K562 (cell line): ENCODE measurements around the gene PACSIN1. TPM values are rescaled to one million over a fixed set of nuclear protein-coding genes. Genes with fewer than 3 reads are reported as not detected.

Experiments used
- ARID2 ChIP-seq: fragments of 450-650 bp; IDR thresholded peaks from 2 replicates; pipeline ENCODE4 v1.6.1; 2017; ENCODE audit warnings: antibody characterized with exemption, mild to moderate bottlenecking
- BCOR ChIP-seq: fragments of 450-650 bp; IDR thresholded peaks from 2 replicates; pipeline ENCODE4 v1.6.1; 2016
- BRD9 ChIP-seq: fragments of 450-650 bp; IDR thresholded peaks from 2 replicates; pipeline ENCODE4 v1.6.1; 2018; ENCODE audit warnings: low read depth; ENCODE audit not compliant: partially characterized antibody
- CBX1 ChIP-seq: sonication (generic); IDR thresholded peaks from 2 replicates; pipeline ENCODE4 v1.6.1; 2016; ENCODE audit warnings: antibody characterized with exemption, low read depth, mild to moderate bottlenecking
- DLX4 ChIP-seq: fragments of 250-450 bp; sonication (Bioruptor Pico); IDR thresholded peaks from 2 replicates; pipeline ENCODE4 v1.6.1; 2021; ENCODE audit warnings: mild to moderate bottlenecking
- KLF16 ChIP-seq: IDR thresholded peaks from 2 replicates; pipeline ENCODE4 v1.6.1; 2016; ENCODE audit warnings: antibody characterized with exemption
- L3MBTL2 ChIP-seq: fragments of 450-650 bp; IDR thresholded peaks from 2 replicates; pipeline ENCODE4 v1.6.1; 2016; ENCODE audit warnings: mild to moderate bottlenecking, moderate library complexity
- RAD51 ChIP-seq: fragments of 450-650 bp; IDR thresholded peaks from 2 replicates; pipeline ENCODE4 v1.7.1; 2016; ENCODE audit warnings: low read depth, mild to moderate bottlenecking, borderline replicate concordance
- RBM25 ChIP-seq: fragments of 200-400 bp; formaldehyde crosslinking; IDR thresholded peaks from 2 replicates; pipeline ENCODE4 v1.6.1; 2018; ENCODE audit warnings: low read length, low read depth, moderate library complexity; ENCODE audit not compliant: severe bottlenecking
- TRIM28 ChIP-seq: fragments of 450-650 bp; IDR thresholded peaks from 2 replicates; pipeline ENCODE4 v1.6.1; 2017
- ZNF384 ChIP-seq: IDR thresholded peaks from 2 replicates; pipeline ENCODE4 v1.6.1; 2012; ENCODE audit warnings: low read depth, low read length, improper control_type of control experiment
- ZNF449 ChIP-seq: fragments of 250-450 bp; sonication (Bioruptor Pico); IDR thresholded peaks from 2 replicates; pipeline ENCODE4 v1.8.0; 2022; ENCODE audit warnings: moderate library complexity, mild to moderate bottlenecking, inconsistent platforms
- polyA plus RNA-seq, 8 experiments: library from polyadenylated mRNA; depleted of rRNA in 4 of 8; stranded (reverse) in 5 of 8; unstranded in 3 of 8; fragments of >200 nt; fragmentation: Nextera tagmentation in 2 of 8; fragmentation: Illumina TruSeq in 1 of 8; extraction: Ambion mirVana in 2 of 8; extraction: Trizol in 1 of 8; gene quantifications; 2 replicates each; pipeline versions ENCODE4 v1.2.1 to v1.2.3, GENCODE V29; 2011 to 2014; ENCODE audit warnings: inconsistent platforms in 1 of 8, missing spikeins in 1 of 8
- total RNA-seq, 7 experiments: library from RNA; depleted of rRNA in 6 of 7; stranded (reverse); fragments of >200 nt in 6 of 7; fragmentation: Illumina TruSeq in 2 of 7; extraction: Trizol in 2 of 7; gene quantifications; 2 replicates each; pipeline versions ENCODE4 v1.2.1 to v1.2.3, GENCODE V29; 2011 to 2021; ENCODE audit warnings: low replicate concordance in 1 of 7

The PACSIN1 gene
- total and polyA plus RNA-seq, 9 of the 15 experiments (the other 6 are each of a cell fraction or from before 2014, with no cell fraction given): 0.01 to 1.7 (median 0.45) TPM

- TF ChIP-seq DLX4 (CRISPR knock-in tag) (no peak), ZNF384 (0 out of 2 replicates have a peak, but pooled peaks have one; percentile 16), ZNF449 (CRISPR knock-in tag) (no peak), RBM25 (peak; percentile 62), L3MBTL2 (peak; percentile 28; the same call in 1 of the 2 replicates), CBX1 (peak; percentile 55; the same call in 1 of the 2 replicates), KLF16 (peak; percentile 19; the same call in 1 of the 2 replicates), BCOR (peak; percentile 72; the same call in 1 of the 2 replicates), TRIM28 (peak; percentile 38; the same call in 1 of the 2 replicates), RAD51 (no peak), ARID2 (peak; percentile 86), BRD9 (peak; percentile 76)
Observed at GRCh38 chr6:34459899-34460593, 5.8 kb upstream of the PACSIN1 start (continued).
